MM.1S (cell line): ENCODE data around the gene DNAJB6.

Experiments
- CTCF ChIP-seq: fragments of 300-600 bp; sonication (generic); IDR thresholded peaks from 2 replicates; pipeline ENCODE4 v1.5.1; 2016; ENCODE audit warnings: antibody characterized with exemption, low read length, mixed read lengths
- EZH2 ChIP-seq: fragments of 300-600 bp; sonication (generic); optimal IDR thresholded peaks from 2 replicates; pipeline ENCODE3; 2017; ENCODE audit warnings: low read depth, mild to moderate bottlenecking, antibody characterized with exemption, low read length, mixed read lengths
- EZH2phosphoT487 ChIP-seq: fragments of 300-600 bp; sonication (generic); IDR thresholded peaks from 2 replicates; pipeline ENCODE4 v1.6.1; 2018; ENCODE audit warnings: antibody characterized with exemption, low read length

GRCh38 chr7:157299613-157300368, 37.0 kb upstream of the DNAJB6 start:
- TF ChIP-seq CTCF (no peak), EZH2 (no peak), EZH2phosphoT487 (no peak)
